H9 (cell line): ENCODE results near the gene FASTKD3. TPM values are rescaled to one million over a fixed set of nuclear protein-coding genes. Genes with fewer than 3 reads are reported as not detected.

Source experiments
- DNase-seq: peaks from one replicate; pipeline ENCODE4 v3.0.0-alpha.2; 2017
- H2AFZ ChIP-seq: one replicate; pipeline ENCODE4 v1.6.1; 2013; ENCODE audit warnings: mild to moderate bottlenecking, low read length, control low read depth, moderate library complexity
- H2AK5ac ChIP-seq: 2 replicates; pipeline ENCODE4 v1.6.1; 2013; ENCODE audit warnings: low read length, control low read depth, mixed read lengths; ENCODE audit not compliant: insufficient read length
- H2BK120ac ChIP-seq: one replicate; pipeline ENCODE4 v1.6.1; 2013; ENCODE audit warnings: low read depth, mild to moderate bottlenecking, low read length, control low read depth, inconsistent platforms; ENCODE audit not compliant: poor library complexity, severe bottlenecking
- H2BK12ac ChIP-seq: 2 replicates; pipeline ENCODE4 v1.6.1; 2013; ENCODE audit warnings: low read length, control low read depth, mixed read lengths, low read depth; ENCODE audit not compliant: insufficient read length
- H2BK15ac ChIP-seq: 2 replicates; pipeline ENCODE4 v1.6.1; 2013; ENCODE audit warnings: low read depth, low read length, control low read depth
- H2BK20ac ChIP-seq: one replicate; pipeline ENCODE4 v1.6.1; 2013; ENCODE audit warnings: low read depth, mild to moderate bottlenecking, low read length, control low read depth, inconsistent platforms; ENCODE audit not compliant: poor library complexity, severe bottlenecking
- H2BK5ac ChIP-seq: 2 replicates; pipeline ENCODE4 v1.6.1; 2013; ENCODE audit warnings: low read length, control low read depth, mixed read lengths; ENCODE audit not compliant: insufficient read length
- H3K14ac ChIP-seq: 2 replicates; pipeline ENCODE4 v1.6.1; 2013; ENCODE audit warnings: low read length, control low read depth; ENCODE audit not compliant: insufficient read depth
- H3K18ac ChIP-seq: 2 replicates; pipeline ENCODE4 v1.6.1; 2013; ENCODE audit warnings: low read depth, mild to moderate bottlenecking, mixed read lengths, low read length, control low read depth; ENCODE audit not compliant: insufficient read length
- H3K23ac ChIP-seq: 2 replicates; pipeline ENCODE4 v1.6.1; 2013; ENCODE audit warnings: low read length, control low read depth, mixed read lengths, low read depth; ENCODE audit not compliant: insufficient read length
- H3K23me2 ChIP-seq: 2 replicates; pipeline ENCODE4 v1.6.1; 2013; ENCODE audit warnings: low read depth, mild to moderate bottlenecking, mixed read lengths, low read length, control low read depth; ENCODE audit not compliant: insufficient read length, poor library complexity, severe bottlenecking
- H3K27ac ChIP-seq: 2 replicates; pipeline ENCODE4 v1.5.1; 2013; ENCODE audit warnings: low read length, control low read depth, mixed read lengths, low read depth; ENCODE audit not compliant: insufficient read length
- H3K27me3 ChIP-seq: 2 replicates; pipeline ENCODE4 v1.6.1; 2013; ENCODE audit warnings: low read length, control low read depth, inconsistent platforms; ENCODE audit not compliant: insufficient read depth
- H3K4ac ChIP-seq: 2 replicates; pipeline ENCODE4 v1.6.1; 2013; ENCODE audit warnings: low read depth, mild to moderate bottlenecking, control low read depth, inconsistent platforms, low read length, moderate library complexity
- H3K4me1 ChIP-seq: 2 replicates; pipeline ENCODE4 v1.6.1; 2013; ENCODE audit warnings: low read length, control low read depth, inconsistent platforms; ENCODE audit not compliant: insufficient read depth
- H3K4me2 ChIP-seq: 2 replicates; pipeline ENCODE4 v1.6.1; 2013; ENCODE audit warnings: low read length, control low read depth, mixed read lengths; ENCODE audit not compliant: insufficient read length, insufficient read depth
- H3K56ac ChIP-seq: 2 replicates; pipeline ENCODE4 v1.6.1; 2013; ENCODE audit warnings: low read depth, mild to moderate bottlenecking, mixed read lengths, low read length, control low read depth; ENCODE audit not compliant: insufficient read length
- H3K79me1 ChIP-seq: 2 replicates; pipeline ENCODE4 v1.6.1; 2013; ENCODE audit warnings: low read depth, mild to moderate bottlenecking, moderate library complexity, low read length, control low read depth, inconsistent platforms; ENCODE audit not compliant: insufficient read depth, poor library complexity, severe bottlenecking
- H3K79me2 ChIP-seq: 2 replicates; pipeline ENCODE4 v1.6.1; 2013; ENCODE audit warnings: low read length, control low read depth, inconsistent platforms; ENCODE audit not compliant: insufficient read depth
- H3K9ac ChIP-seq: 2 replicates; pipeline ENCODE4 v1.6.1; 2013; ENCODE audit warnings: low read length, control low read depth, mixed read lengths; ENCODE audit not compliant: insufficient read length; ENCODE audit errors: extremely low read depth
- H3K9me3 ChIP-seq: one replicate; pipeline ENCODE4 v1.6.1; 2013; ENCODE audit warnings: low read depth, low read length, inconsistent platforms; ENCODE audit not compliant: control insufficient read depth
- H3T11ph ChIP-seq: one replicate; pipeline ENCODE4 v1.6.1; 2013; ENCODE audit warnings: mild to moderate bottlenecking, low read length, control low read depth, inconsistent platforms
- H4K20me1 ChIP-seq: one replicate; pipeline ENCODE4 v1.6.1; 2013; ENCODE audit not compliant: control insufficient read depth, insufficient read length, insufficient read depth
- H4K5ac ChIP-seq: 2 replicates; pipeline ENCODE4 v1.6.1; 2013; ENCODE audit warnings: low read depth, mild to moderate bottlenecking, mixed read lengths, low read length, control low read depth; ENCODE audit not compliant: insufficient read length
- H4K8ac ChIP-seq: replicated peaks from 2 replicates; pipeline ENCODE4 v1.6.1; 2013; ENCODE audit warnings: low read length, control low read depth, mixed read lengths, low read depth; ENCODE audit not compliant: insufficient read length
- H4K91ac ChIP-seq: 2 replicates; pipeline ENCODE4 v1.6.1; 2013; ENCODE audit warnings: low read depth, mild to moderate bottlenecking, moderate library complexity, mixed read lengths, low read length, control low read depth; ENCODE audit not compliant: insufficient read length
- H3K27ac Mint-ChIP-seq, 3 experiments: 2 replicates in 2 of 3; 3 replicates in 1 of 3; pipeline ENCODE4 v1.8.0; 2020 to 2021; ENCODE audit warnings: mixed read lengths in 3 of 3, mild to moderate bottlenecking in 1 of 3, moderate library complexity in 1 of 3
- H3K27me3 Mint-ChIP-seq: 2 replicates; pipeline ENCODE4 v1.8.0; 2021; ENCODE audit warnings: low read depth, mild to moderate bottlenecking, moderate library complexity, mixed read lengths
- H3K36me3 Mint-ChIP-seq, 3 experiments: 2 replicates in 2 of 3; 3 replicates in 1 of 3; pipeline ENCODE4 v1.8.0; 2020 to 2021; ENCODE audit warnings: low read depth in 3 of 3, mixed read lengths in 3 of 3; ENCODE audit not compliant: insufficient read depth in 1 of 3
- H3K4me1 Mint-ChIP-seq, 2 experiments: 2 replicates each; pipeline ENCODE4 v1.8.0; 2020; ENCODE audit warnings: mixed read lengths in 2 of 2
- H3K4me3 Mint-ChIP-seq, 2 experiments: 2 replicates in 1 of 2; 3 replicates in 1 of 2; pipeline ENCODE4 v1.8.0; 2020 to 2021; ENCODE audit warnings: mild to moderate bottlenecking in 2 of 2, mixed read lengths in 2 of 2, moderate library complexity in 1 of 2
- H3K9me3 Mint-ChIP-seq, 2 experiments: 2 replicates in 1 of 2; 3 replicates in 1 of 2; pipeline ENCODE4 v1.8.0; 2020; ENCODE audit warnings: mild to moderate bottlenecking in 2 of 2, mixed read lengths in 2 of 2, moderate library complexity in 1 of 2
- WGBS: extraction: QIAGEN DNeasy Blood & Tissue Kit; methylation state at CpG from one replicate; pipeline ENCODE4 v1.1.7; 2013; ENCODE audit warnings: missing lambda C conversion rate, low lambda C conversion rate, mixed read lengths; ENCODE audit not compliant: insufficient read length; ENCODE audit errors: extremely low coverage; 5-methylcytosine and 5-hydroxymethylcytosine counted together
- total RNA-seq: library from RNA; stranded (reverse); gene quantifications from 2 replicates; pipeline ENCODE4 v1.2.1, GENCODE V29; 2021
- TF ChIP-seq, protein P1 (sequence below): fragments of 200-600 bp; sonication (generic); conservative IDR thresholded peaks from 3 replicates; pipeline ENCODE4 v1.8.0; 2021; ENCODE audit warnings: antibody characterized with exemption, mild to moderate bottlenecking

Gene FASTKD3
- total RNA-seq, 1 experiment from 2014 or later: 15.0 TPM

DNA sequence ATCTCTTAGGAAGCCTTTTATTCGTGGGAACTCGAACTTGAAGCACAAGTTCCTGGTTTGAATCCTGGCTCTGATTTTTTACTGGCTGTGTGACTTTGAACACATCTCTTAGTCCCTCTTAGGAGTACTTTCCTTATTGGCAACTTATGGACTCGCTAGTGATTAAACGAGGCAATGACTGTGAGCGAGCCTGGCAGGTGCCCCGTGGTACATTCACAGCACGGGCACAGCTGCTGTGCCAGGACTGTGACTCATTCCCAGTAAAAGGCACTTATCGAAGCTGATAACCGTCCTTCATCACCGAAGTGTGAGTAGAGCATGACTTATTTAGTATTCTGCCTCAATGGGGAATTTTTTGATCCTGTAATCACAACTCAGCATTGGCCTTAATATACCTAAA is 40.6 kb downstream of the FASTKD3 start:
- Histone ChIP-seq H2BK120ac (no peak overlapping the region), H3K27me3 (no peaks in the 10 kb centered on the region), H3K79me1 (no peaks in the 10 kb centered on the region), H3K4me1 (no peaks in the 10 kb centered on the region), H3K23me2 (peaks cover 4% of the 10 kb centered on the region), H4K8ac (no peak overlapping the region), H3K79me2 (no peaks in the 10 kb centered on the region), H3K9ac (no peak overlapping the region), H2BK5ac (no peak overlapping the region), H3K27ac (no peak overlapping the region), H2AK5ac (no peak overlapping the region), H4K5ac (no peak overlapping the region), H2BK20ac (no peak overlapping the region), H2BK12ac (no peak overlapping the region), H3K4me2 (no peak overlapping the region), H3K56ac (no peak overlapping the region), H3K14ac (no peak overlapping the region), H3K4ac (no peak overlapping the region), H2BK15ac (no peak overlapping the region), H4K91ac (no peak overlapping the region), H3K9me3 (no peaks in the 10 kb centered on the region), H4K20me1 (no peaks in the 10 kb centered on the region), H2AFZ (no peak overlapping the region), H3K23ac (no peak overlapping the region), H3K18ac (no peak overlapping the region), H3T11ph (no peak overlapping the region)
- H3K36me3 Mint-ChIP-seq: peaks cover 4 to 11% (median 6%) of the 10 kb centered on the region in 3 experiments; a peak in 3 of 7 replicates
- no peak for DNase-seq
- H3K4me3 Mint-ChIP-seq: no peak overlapping the region
- TF ChIP-seq, protein P1, sequence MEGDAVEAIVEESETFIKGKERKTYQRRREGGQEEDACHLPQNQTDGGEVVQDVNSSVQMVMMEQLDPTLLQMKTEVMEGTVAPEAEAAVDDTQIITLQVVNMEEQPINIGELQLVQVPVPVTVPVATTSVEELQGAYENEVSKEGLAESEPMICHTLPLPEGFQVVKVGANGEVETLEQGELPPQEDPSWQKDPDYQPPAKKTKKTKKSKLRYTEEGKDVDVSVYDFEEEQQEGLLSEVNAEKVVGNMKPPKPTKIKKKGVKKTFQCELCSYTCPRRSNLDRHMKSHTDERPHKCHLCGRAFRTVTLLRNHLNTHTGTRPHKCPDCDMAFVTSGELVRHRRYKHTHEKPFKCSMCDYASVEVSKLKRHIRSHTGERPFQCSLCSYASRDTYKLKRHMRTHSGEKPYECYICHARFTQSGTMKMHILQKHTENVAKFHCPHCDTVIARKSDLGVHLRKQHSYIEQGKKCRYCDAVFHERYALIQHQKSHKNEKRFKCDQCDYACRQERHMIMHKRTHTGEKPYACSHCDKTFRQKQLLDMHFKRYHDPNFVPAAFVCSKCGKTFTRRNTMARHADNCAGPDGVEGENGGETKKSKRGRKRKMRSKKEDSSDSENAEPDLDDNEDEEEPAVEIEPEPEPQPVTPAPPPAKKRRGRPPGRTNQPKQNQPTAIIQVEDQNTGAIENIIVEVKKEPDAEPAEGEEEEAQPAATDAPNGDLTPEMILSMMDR: no peak
- no peaks in the 10 kb centered on the region; a peak in 1 of 4 replicates for H3K4me1 Mint-ChIP-seq
- H3K27me3 Mint-ChIP-seq: no peaks in the 10 kb centered on the region
- H3K27ac Mint-ChIP-seq: no peak overlapping the region
- WGBS: no CpG with 5 or more reads among the region's 10 CpGs
- H3K9me3 Mint-ChIP-seq: no peaks in the 10 kb centered on the region; a peak in 1 of 5 replicates
